GM12878 (cell line): Measurements from ENCODE around the gene RABEP2. TPM values are rescaled to one million over a fixed set of nuclear protein-coding genes. Genes with fewer than 3 reads are reported as not detected.

Experiments
- ATAC-seq: fragments of 200-7000 bp; cut with Tn5 transposase; 3 replicates; pipeline ENCODE4 v1.9.1; 2020; ENCODE audit warnings: mild to moderate bottlenecking, moderate library complexity
- BruUV-seq: library from RNA; stranded (reverse); fragments of 400-500 nt; replicated peaks from 2 replicates; lab custom pipeline; 2021; lab: Mats Ljungman, UMichigan
- CTCF ChIA-PET: fragments of 300-600 bp; sonication (Branson Sonifier 250); formaldehyde crosslinking; extraction: SDS; loops from one replicate; lab custom pipeline; 2021; ENCODE audit warnings: inconsistent platforms; lab: Yijun Ruan, JAX
- POLR2A ChIA-PET: fragments of 350-600 bp; formaldehyde crosslinking; extraction: SDS; loops from one replicate; lab custom pipeline; 2021; ENCODE audit warnings: inconsistent platforms; lab: Charles Lee
- RAD21 ChIA-PET: fragments of 300-600 bp; sonication (Branson Sonifier 250); formaldehyde crosslinking; loops from one replicate; lab custom pipeline; 2023; ENCODE audit warnings: antibody characterized with exemption; ENCODE audit not compliant: unreplicated experiment; lab: Charles Lee
- SMC1A ChIA-PET: fragments of 300-600 bp; sonication (Branson Sonifier 250); formaldehyde crosslinking; loops from one replicate; lab custom pipeline; 2023; ENCODE audit not compliant: unreplicated experiment, uncharacterized antibody; lab: Charles Lee
- DNase-seq: peaks from one replicate; pipeline ENCODE4 v3.0.0-alpha.2; 2011; ENCODE audit warnings: low read depth, low spot score
- FAIRE-seq: peaks from 3 replicates; lab custom pipeline; 2011; peaks lifted over from hg19 to GRCh38; lab: Jason Lieb, UNC
- H2AFZ ChIP-seq: 2 replicates; pipeline ENCODE4 v1.6.0; 2011; ENCODE audit warnings: low read depth, low read length, control low read depth; ENCODE audit not compliant: control insufficient read depth
- H3K27ac ChIP-seq: 2 replicates; pipeline ENCODE4 v1.5.1; 2011; ENCODE audit warnings: control low read depth; ENCODE audit not compliant: control insufficient read depth, insufficient read depth
- H3K27me3 ChIP-seq, 2 experiments: replicated peaks in 1 of 2; 2 replicates each; pipeline versions ENCODE4 v1.6.0 to v1.6.1; 2011; ENCODE audit warnings: low read length in 1 of 2; ENCODE audit not compliant: control insufficient read depth in 2 of 2, insufficient read depth in 2 of 2
- H3K36me3 ChIP-seq, 2 experiments: 2 replicates each; pipeline ENCODE4 v1.5.1; 2011; ENCODE audit warnings: low read length in 1 of 2; ENCODE audit not compliant: control insufficient read depth in 2 of 2, insufficient read depth in 2 of 2
- H3K4me1 ChIP-seq: 2 replicates; pipeline ENCODE4 v1.6.1; 2011; ENCODE audit warnings: mild to moderate bottlenecking, low read length, moderate library complexity, mixed read lengths; ENCODE audit not compliant: control insufficient read depth, insufficient read depth
- H3K4me2 ChIP-seq: 2 replicates; pipeline ENCODE4 v1.6.0; 2011; ENCODE audit warnings: control low read depth; ENCODE audit not compliant: control insufficient read depth, insufficient read depth
- H3K4me3 ChIP-seq: fragments of 200-600 bp; sonication (generic); 2 replicates; pipeline ENCODE4 v1.5.1; 2016
- H3K79me2 ChIP-seq: 2 replicates; pipeline ENCODE4 v1.6.0; 2011; ENCODE audit warnings: low read length; ENCODE audit not compliant: control insufficient read depth, insufficient read depth
- H3K9ac ChIP-seq: 2 replicates; pipeline ENCODE4 v1.8.0; 2011; ENCODE audit warnings: low read length, control low read depth, mixed read lengths; ENCODE audit not compliant: control insufficient read depth, insufficient read depth
- H3K9me3 ChIP-seq: replicated peaks from 3 replicates; pipeline ENCODE4 v1.5.1; 2011; ENCODE audit warnings: mild to moderate bottlenecking, low read length; ENCODE audit not compliant: control insufficient read depth, insufficient read depth
- H4K20me1 ChIP-seq: 2 replicates; pipeline ENCODE4 v1.6.0; 2011; ENCODE audit not compliant: control insufficient read depth, insufficient read depth
- CUX1 ChIP-seq: IDR thresholded peaks from 2 replicates; pipeline ENCODE4 v1.6.1; 2012; ENCODE audit warnings: improper control_type of control experiment, low read depth, low read length; ENCODE audit not compliant: insufficient replicate concordance
- POU2F2 ChIP-seq: IDR thresholded peaks from 3 replicates; pipeline ENCODE4 v1.6.1; 2011; ENCODE audit warnings: low read depth, mild to moderate bottlenecking, low read length, borderline replicate concordance
- RB1 ChIP-seq: fragments of 450-650 bp; formaldehyde crosslinking; IDR thresholded peaks from 2 replicates; pipeline ENCODE4 v1.6.1; 2017; ENCODE audit warnings: mild to moderate bottlenecking, borderline replicate concordance
- SIX5 ChIP-seq: IDR thresholded peaks from 2 replicates; pipeline ENCODE4 v1.6.1; 2011; ENCODE audit warnings: mild to moderate bottlenecking, low read depth, low read length, moderate library complexity; ENCODE audit not compliant: severe bottlenecking
- ZNF592 ChIP-seq: fragments of 450-650 bp; IDR thresholded peaks from 2 replicates; pipeline ENCODE4 v1.6.1; 2017; ENCODE audit warnings: mild to moderate bottlenecking, moderate library complexity
- WGBS: methylation state at CpG from one replicate; pipeline ENCODE4 v1.1.6; 2016; ENCODE audit warnings: low lambda C conversion rate; ENCODE audit not compliant: insufficient replicate concordance, insufficient coverage; ENCODE audit errors: missing lambda C conversion rate; 5-methylcytosine and 5-hydroxymethylcytosine counted together
- in situ Hi-C: fragments of 300-500 bp; cut with MboI; formaldehyde crosslinking; loops from 9 replicates; pipeline ENCODE4 v1.14.3; 2018; ENCODE audit warnings: mixed read lengths
- intact Hi-C: fragments of 100-400 bp; cut with micrococcal nuclease; formaldehyde crosslinking; loops from one replicate; pipeline ENCODE4 v1.14.2; 2022; ENCODE audit not compliant: unreplicated experiment
- polyA plus RNA-seq, 11 experiments: library from polyadenylated mRNA; depleted of rRNA in 4 of 11; unstranded in 6 of 11; stranded (reverse) in 5 of 11; fragments of >200 nt; fragmentation: Nextera tagmentation in 4 of 11; fragmentation: Illumina TruSeq in 1 of 11; extraction: Ambion mirVana in 4 of 11; extraction: Trizol in 1 of 11; gene quantifications; 1 replicate in 1 of 11; 2 replicates in 10 of 11; pipeline versions ENCODE4 v1.2.1 to v1.2.3, GENCODE V29; 2011 to 2016; ENCODE audit warnings: inconsistent platforms in 2 of 11, missing spikeins in 2 of 11, low read depth in 1 of 11
- total RNA-seq, 4 experiments: library from RNA; depleted of rRNA in 3 of 4; stranded (reverse); fragments of >200 nt in 3 of 4; fragmentation: Illumina TruSeq in 1 of 4; extraction: Trizol in 1 of 4; gene quantifications; 2 replicates each; pipeline versions ENCODE4 v1.2.1 to v1.2.3, GENCODE V29; 2013 to 2021
- TF ChIP-seq, protein P1 (sequence below): IDR thresholded peaks from 2 replicates; pipeline ENCODE4 v1.6.1; 2011; ENCODE audit warnings: borderline replicate concordance, low read depth, mild to moderate bottlenecking, moderate library complexity, low read length; ENCODE audit not compliant: insufficient read depth, poor library complexity, severe bottlenecking
- TF ChIP-seq, protein P2 (sequence below): IDR thresholded peaks from 2 replicates; pipeline ENCODE4 v1.6.1; 2011; ENCODE audit warnings: low read depth, low read length, improper control_type of control experiment, borderline replicate concordance
- TF ChIP-seq, protein P3 (sequence below): IDR thresholded peaks from 2 replicates; pipeline ENCODE4 v1.6.1; 2012; ENCODE audit warnings: low read length, inconsistent platforms

RABEP2 gene
- total and polyA plus RNA-seq, 10 of the 15 experiments (the other 5 are each of a cell fraction or from before 2014, with no cell fraction given): 0.47 to 33.2 (median 18.6) TPM

DNA sequence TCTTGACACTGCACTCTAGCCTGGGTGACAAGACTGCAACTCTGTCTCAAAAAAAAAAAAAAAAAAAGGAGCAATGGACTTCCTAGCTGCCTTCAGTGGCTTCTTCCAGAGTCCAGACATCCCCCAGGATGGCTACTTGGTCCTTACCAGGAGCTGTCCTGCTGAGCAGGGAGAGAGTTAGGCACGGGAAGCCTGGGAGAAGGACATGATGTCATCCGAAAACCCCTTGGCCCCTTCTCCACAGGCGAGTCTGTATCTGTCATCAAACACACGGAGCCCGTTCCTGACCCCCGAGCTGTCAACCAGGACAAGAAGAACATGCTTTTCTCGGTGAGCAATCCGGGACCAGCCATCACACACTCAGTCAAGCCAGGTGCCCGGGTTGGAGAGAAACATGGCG, 38.1 kb downstream of the RABEP2 start (continued):
- TF ChIP-seq, protein P1, sequence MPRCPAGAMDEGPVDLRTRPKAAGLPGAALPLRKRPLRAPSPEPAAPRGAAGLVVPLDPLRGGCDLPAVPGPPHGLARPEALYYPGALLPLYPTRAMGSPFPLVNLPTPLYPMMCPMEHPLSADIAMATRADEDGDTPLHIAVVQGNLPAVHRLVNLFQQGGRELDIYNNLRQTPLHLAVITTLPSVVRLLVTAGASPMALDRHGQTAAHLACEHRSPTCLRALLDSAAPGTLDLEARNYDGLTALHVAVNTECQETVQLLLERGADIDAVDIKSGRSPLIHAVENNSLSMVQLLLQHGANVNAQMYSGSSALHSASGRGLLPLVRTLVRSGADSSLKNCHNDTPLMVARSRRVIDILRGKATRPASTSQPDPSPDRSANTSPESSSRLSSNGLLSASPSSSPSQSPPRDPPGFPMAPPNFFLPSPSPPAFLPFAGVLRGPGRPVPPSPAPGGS: no peak
- no peak for TF ChIP-seq CUX1
- no peak for TF ChIP-seq RB1

DNA sequence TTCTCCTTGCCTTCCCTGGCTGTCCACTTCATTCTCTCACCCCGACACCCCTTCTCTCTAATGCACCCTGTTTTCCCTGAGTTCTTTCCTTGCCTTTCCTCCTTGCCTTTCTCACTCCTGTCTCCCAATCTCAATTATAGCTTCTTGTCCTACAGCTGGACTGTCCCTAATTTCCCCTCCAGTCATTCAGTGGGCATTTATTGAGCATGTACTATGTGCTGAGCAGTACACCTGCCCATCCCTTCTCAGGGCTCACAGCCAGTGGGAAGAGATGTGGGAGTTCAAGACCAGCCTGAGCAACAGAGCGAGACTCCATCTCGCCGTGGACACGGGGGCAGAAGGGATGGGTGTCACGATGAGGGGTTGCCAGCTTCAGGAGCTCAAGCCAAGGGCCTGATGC, 41.0 kb downstream of the RABEP2 start:
- H3K36me3 ChIP-seq: no peaks in the 10 kb centered on the region
- no peak overlapping the region for H3K4me3 ChIP-seq
- DNase-seq (no peak), FAIRE-seq (no peak), ATAC-seq (no peak)
- H3K27ac ChIP-seq: no peak overlapping the region
- ChIA-PET CTCF (no interaction called here), RAD21 (no interaction called here), SMC1A (no interaction called here), POLR2A (no interaction called here)
- H3K79me2 ChIP-seq: no peaks in the 10 kb centered on the region
- no peaks in the 10 kb centered on the region for H4K20me1 ChIP-seq
- no peak overlapping the region for H2AFZ ChIP-seq
- no peaks in the 10 kb centered on the region for H3K27me3 ChIP-seq
- intact Hi-C loops: no loop called here
- no peak overlapping the region for H3K9ac ChIP-seq
- peaks cover 6% of the 10 kb centered on the region for H3K4me1 ChIP-seq
- whole genome bisulfite sequencing: 55% methylated on average over 6 of the region's 6 CpGs
- no peak overlapping the region for H3K4me2 ChIP-seq
- BruUV-seq: no TSS peak
- in situ Hi-C loops: loop anchor here (5.0 kb wide), 1 partner anchor 33 kb away; no protein-coding TSS in a partner anchor
- no peaks in the 10 kb centered on the region for H3K9me3 ChIP-seq
- TF ChIP-seq, protein P2, sequence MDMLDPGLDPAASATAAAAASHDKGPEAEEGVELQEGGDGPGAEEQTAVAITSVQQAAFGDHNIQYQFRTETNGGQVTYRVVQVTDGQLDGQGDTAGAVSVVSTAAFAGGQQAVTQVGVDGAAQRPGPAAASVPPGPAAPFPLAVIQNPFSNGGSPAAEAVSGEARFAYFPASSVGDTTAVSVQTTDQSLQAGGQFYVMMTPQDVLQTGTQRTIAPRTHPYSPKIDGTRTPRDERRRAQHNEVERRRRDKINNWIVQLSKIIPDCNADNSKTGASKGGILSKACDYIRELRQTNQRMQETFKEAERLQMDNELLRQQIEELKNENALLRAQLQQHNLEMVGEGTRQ: no peak
- TF ChIP-seq ZNF592 (no peak), SIX5 (no peak), POU2F2 (no peak)
- TF ChIP-seq, protein P3, sequence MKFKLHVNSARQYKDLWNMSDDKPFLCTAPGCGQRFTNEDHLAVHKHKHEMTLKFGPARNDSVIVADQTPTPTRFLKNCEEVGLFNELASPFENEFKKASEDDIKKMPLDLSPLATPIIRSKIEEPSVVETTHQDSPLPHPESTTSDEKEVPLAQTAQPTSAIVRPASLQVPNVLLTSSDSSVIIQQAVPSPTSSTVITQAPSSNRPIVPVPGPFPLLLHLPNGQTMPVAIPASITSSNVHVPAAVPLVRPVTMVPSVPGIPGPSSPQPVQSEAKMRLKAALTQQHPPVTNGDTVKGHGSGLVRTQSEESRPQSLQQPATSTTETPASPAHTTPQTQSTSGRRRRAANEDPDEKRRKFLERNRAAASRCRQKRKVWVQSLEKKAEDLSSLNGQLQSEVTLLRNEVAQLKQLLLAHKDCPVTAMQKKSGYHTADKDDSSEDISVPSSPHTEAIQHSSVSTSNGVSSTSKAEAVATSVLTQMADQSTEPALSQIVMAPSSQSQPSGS: no peak
